ENCODE measurements around the gene ZNF367.
"Not testable (repeated sequence)": the region's sequence is repeated elsewhere in the genome, so short reads cannot be mapped to it uniquely, and the experiment has no call there.

The ZNF367 gene

DNA sequence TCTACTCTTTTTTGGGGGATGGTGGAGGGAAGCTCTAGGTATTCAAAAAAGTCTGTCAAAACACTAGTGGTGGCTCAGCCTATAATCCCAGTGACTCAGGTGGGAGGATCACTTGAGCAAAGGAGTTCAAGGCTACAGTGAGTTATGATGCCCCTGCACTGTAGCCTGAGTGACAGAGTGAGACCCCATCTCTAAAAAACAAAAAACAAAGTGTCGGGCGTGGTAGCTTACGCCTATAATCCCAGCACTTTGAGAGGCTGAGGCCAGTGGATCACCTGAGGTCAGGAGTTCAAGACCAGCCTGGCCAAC lies 18.9 kb downstream of the ZNF367 start:
- no peak for DNase-seq (ENCODE audit: low read depth)

DNA sequence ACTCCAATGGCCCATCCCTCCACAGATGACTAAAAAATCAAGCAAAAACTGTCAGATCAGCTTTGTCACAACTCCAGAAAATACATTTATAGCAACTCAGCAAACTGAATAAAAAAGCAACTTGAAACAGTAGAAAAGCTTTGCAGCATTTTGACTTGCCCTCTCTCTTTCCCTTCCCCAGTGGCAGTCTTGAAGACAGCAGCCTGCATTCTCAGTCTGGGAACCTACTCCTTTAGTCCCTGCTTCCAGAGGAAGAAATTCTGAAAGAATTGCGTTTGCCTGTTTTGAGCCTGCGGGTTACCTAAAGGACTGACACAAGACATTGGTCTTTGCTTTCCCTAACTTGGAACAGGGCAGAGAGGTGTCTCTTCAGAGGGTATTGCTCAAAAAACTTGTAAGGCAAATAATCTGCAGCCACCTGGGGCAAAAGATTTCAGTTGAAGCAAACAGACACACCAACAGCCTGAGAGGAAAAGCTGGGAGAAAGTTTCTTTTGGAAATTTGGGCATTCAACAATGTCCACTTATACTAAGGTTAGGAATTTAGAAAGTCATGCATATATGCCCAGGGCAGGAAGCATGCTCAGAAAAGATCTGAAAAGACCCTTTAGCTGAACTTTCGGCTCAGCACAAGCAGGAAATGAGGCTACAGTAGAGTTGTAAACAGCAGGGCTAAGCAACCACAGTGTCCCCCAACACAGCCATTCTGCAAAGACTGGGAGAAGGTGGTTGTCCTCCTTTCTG lies 19.4 kb downstream of the ZNF367 start:
- DNase-seq (ENCODE audit: low read depth), result no peak

DNA sequence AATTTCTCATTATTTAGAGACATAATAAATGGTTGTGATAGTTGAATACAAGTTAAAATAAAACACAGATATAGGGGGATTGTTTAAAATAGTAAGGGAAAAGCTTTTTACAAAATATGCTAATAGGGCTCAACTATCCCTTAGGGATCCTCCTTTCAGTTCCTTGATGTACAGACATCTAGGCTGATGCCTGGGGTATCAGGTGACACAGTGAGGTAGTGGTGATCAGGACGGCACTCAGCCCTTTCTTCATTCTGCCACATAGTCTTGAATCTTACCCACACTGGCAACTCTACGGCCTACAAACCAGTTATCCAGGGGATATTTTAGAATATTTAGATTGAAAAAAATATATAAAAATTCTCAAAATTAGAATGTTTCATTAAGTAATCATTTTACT lies 22.2 kb downstream of the ZNF367 start:
- no peak for DNase-seq (ENCODE audit: low read depth)

GRCh38 chr9:96394832-96395496 lies 23.2 kb downstream of the ZNF367 start:
- no peak for DNase-seq (ENCODE audit: low read depth)

DNA sequence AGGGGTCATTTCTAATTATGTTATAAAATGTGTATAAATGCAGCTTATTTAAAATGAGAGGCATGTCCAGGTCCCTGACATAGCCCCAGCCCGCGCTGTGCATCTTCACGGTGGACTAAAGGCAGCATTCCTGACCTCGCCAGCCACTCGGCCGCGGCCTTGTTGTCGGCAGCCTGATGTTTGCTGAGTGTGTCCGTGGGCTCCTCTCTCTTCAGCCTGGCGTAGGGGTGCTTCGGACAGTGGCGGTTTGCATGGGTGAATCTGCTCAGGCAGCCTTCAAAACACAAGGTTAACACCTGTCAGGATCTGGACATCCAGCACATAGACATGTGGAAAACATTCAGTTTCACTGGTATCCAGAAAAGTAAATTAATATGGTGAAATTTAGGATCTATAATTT lies 25.9 kb downstream of the ZNF367 start:
- no peak for DNase-seq (ENCODE audit: low read depth)

DNA sequence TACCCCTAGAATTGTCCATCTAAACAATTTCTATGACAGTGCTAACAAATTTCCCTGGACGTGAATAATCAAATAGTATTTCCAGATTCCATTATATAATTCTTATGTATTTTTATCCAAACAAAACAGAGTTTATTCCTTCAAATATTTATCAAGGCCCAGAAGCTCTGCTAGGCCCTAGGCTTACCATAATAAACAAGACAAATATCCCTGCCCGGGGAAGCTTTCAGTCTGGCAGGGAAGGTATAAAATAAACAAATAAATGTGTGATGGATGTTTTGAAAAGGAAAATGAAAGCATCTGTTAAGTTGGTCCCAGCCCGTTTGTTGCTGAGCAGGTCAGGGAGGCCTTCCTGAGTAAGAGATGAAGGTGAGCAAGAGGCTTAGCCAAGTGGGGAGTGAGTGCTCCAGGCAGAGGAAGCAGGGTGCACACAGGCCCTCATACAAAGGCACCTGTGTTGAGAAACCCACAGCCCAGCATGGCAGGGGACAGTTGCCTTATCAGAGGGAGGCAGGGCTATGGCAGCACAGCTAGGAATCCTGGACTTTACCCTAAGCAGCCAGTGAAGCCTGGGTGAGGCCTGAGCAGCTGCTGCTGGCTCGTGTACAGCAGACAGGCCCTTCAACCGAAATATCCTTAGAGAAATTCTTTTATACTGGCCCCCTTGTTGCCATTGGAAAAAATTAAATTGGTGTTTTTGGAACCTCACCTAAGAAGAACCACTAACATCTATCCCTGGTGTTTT lies 27.0 kb downstream of the ZNF367 start:
- no peak for DNase-seq (ENCODE audit: low read depth)

- no peak for DNase-seq (ENCODE audit: low read depth)
These were observed 30.0 kb downstream of the ZNF367 start for GRCh38 chr9:96388144-96388543.

DNA sequence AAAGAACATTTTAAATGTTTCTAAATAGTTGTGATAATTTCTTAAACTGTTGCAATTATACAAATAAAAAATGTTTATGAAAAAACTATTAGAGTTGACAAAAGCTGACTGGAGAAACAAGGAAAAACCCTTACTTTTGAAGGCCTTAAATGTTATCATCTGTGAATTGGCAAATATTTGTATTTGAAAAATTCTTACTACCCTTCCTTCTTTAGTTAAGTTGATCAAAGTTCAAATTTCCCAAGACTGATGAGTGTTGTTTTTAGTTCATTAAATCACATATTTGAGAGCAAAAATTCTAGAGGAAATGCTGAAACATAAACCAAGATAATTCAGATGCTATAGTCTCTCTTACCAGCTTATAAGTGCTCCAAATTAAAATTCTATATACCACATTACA lies 32.0 kb downstream of the ZNF367 start:
- no peak for DNase-seq (ENCODE audit: low read depth)

DNA sequence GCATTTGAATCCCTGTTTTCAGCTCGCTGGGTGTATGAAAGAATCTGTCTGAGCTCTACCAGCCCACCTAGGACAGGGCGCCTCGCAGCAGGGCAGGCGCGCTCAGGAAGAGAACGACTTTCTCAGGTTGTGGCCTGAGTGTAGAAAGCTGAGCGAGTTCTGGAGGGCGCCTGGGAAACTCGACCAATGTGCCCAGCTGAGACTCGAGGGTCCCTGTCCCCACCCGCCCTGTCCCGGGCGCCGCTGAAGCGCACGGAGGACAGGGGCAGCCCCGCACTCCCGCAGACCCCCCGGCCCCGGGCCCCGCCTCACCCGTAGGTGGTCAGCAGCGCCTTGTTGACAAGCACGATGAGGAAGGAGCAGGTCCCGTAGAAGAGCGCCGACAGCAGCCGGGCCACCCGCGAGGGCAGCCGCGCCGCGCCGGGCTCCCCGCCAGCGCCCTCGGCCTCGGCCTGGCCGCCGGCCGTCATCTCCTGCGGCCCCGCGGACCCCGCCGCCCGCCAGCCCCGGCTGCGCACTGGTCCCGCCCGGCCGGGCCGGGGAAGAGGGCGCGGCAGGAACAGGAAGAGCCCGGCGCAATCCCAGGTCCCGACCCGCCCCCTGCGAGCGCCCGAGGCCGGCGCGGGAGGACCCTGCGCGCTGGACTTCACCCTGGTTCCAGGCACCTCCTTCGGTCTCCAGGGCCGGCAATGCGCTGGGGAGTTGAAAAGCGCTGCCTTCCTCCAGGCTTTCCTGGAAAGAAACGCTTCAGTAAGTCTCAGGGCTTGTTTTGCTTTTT lies 34.8 kb downstream of the ZNF367 start, which contains the start of gene SLC35D2:
Gene SLC35D2, minus strand, starts transcription at position 547 of the 778 bp plus-strand sequence. Its CDS starts 77 bp downstream, at position 470.
- DNase-seq (ENCODE audit: low read depth), result peak; percentile 79

DNA sequence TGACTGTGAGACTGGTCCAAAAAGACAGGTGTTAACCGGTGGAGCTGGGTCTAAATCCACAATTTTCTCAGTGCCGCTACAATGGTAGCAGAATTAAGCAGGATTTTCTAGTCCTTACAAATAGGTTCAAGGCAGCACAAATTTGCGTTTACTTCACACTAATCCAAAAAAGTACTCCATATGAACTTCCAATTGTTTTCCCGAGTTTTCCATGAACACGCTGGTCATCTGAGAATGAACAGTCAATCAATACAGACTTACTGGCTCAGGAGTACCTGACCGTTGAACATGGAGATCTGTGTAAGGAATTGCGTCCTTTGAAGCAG lies 35.4 kb downstream of the ZNF367 start:
- no peak for DNase-seq (ENCODE audit: low read depth)

DNA sequence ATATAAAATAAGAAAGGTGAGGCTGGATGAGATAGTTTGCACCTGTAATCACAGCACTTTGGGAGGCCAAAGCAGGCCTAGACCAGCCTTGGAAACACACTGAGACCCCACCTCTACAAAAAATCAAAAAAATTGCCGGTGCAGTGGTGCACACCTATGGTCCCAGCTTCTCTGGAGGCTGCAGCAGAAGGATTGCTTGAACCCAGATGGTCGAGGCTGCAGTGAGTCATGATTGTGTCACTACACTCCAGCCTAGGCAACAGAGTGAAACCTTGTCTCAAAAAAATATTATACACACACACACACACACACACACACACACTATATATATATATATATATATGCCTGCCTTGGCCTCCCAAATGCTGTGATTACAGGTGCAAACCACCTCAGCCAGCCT lies 36.0 kb downstream of the ZNF367 start:
- peak; percentile 64 for DNase-seq (ENCODE audit: low read depth)

GRCh38 chr9:96381696-96382095 lies 36.5 kb downstream of the ZNF367 start:
- DNase-seq (ENCODE audit: low read depth), result no peak

DNA sequence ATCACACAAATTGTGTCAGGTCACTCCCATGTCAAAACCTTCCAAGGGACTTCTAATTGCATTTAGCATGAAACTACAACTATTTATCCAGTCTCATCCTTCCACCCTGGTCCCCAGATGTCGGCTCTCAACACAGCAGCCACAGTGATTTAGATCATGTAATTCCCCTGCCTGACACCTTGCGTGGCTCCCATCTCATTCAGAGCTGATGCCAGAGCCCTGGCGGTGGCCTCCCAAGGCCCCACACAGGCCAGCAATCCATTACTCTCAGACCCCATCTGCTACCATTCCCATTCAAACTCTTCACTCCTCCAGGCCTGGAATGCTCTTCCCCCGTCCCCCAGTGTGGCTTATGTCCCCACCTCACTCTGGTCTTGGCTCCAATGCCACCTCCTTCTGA lies 37.0 kb downstream of the ZNF367 start:
- no peak for DNase-seq (ENCODE audit: low read depth)

GRCh38 chr9:96379461-96379860 lies 38.7 kb downstream of the ZNF367 start:
- no peak for DNase-seq (ENCODE audit: low read depth)

- DNase-seq (ENCODE audit: low read depth), result no peak
These were observed 40.0 kb downstream of the ZNF367 start for GRCh38 chr9:96378187-96378586.

GRCh38 chr9:96376891-96377874 lies 41.0 kb downstream of the ZNF367 start:
- peak; percentile 52 for DNase-seq (ENCODE audit: low read depth)

GRCh38 chr9:96375507-96375906 lies 42.7 kb downstream of the ZNF367 start:
- DNase-seq (ENCODE audit: low read depth), result not testable (repeated sequence)

- DNase-seq (ENCODE audit: low read depth), result no peak
These were observed 50.2 kb downstream of the ZNF367 start for GRCh38 chr9:96367943-96368342.

GRCh38 chr9:96363175-96363967 lies 54.8 kb downstream of the ZNF367 start:
- no peak for DNase-seq (ENCODE audit: low read depth)

DNA sequence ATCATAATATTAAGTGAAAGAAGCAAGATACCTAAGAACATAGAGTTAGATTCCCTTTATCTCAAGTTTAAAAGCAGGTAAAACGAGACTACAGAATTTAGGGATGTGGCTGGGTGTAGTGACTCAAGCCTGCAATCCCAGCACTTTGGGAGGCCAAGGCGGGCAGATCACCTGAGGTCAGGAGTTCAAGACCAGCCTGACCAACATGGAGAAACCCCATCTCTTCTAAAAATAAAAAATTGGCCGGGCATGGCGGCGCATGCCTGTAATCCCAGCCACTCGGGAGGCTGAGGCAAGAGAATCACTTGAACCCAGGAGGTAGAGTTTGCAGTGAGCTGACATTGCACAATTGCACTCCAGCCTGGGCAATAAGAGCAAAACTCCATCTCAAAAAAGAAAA lies 56.1 kb downstream of the ZNF367 start:
- DNase-seq (ENCODE audit: low read depth), result not testable (repeated sequence)
